ENCODE data around the gene ARFGEF2.
"Not testable (repeated sequence)": the region's sequence is repeated elsewhere in the genome, so short reads cannot be mapped to it uniquely, and the experiment has no call there.

Gene ARFGEF2

DNA sequence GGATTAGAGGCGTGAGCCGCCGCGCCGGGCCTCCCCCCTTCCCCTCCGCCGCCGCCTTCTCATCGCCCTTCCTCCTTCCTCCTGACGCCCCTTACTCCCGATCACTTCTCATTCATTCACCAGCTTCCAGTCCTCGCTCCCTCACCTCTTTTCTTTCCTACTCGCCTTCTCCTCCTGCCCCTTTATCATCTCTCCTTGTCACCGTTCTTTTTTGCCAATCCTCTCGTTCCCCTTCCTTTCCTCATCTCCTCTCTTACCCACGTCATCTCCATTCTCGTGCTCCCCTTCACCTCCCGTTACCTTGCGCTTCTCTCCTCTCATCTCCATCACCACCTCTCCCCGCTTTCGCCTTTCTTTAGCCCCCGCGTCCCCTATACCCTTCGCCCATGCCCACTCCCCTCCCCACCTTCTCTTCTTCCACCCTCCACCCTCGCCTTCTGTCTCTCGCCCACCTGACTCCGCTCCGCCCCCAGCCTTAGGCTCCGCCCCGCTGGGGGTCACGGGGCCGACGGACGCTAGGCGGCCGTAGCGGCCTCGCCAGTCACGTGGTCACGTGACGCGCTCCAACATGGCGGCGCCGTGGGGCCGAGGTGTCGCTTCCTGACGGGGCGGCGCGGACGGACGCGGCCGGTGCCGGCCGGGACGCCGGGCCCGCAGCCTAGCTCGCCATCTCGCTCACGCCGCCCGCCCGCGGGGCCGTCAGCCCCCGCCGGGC lies at the start of gene ARFGEF2:
TSS of gene ARFGEF2 (plus strand) at position 544 of the 715 bp plus-strand sequence. CDS start 179 bp downstream, outside the sequence.
- DNase-seq, result peak; percentile 85

DNA sequence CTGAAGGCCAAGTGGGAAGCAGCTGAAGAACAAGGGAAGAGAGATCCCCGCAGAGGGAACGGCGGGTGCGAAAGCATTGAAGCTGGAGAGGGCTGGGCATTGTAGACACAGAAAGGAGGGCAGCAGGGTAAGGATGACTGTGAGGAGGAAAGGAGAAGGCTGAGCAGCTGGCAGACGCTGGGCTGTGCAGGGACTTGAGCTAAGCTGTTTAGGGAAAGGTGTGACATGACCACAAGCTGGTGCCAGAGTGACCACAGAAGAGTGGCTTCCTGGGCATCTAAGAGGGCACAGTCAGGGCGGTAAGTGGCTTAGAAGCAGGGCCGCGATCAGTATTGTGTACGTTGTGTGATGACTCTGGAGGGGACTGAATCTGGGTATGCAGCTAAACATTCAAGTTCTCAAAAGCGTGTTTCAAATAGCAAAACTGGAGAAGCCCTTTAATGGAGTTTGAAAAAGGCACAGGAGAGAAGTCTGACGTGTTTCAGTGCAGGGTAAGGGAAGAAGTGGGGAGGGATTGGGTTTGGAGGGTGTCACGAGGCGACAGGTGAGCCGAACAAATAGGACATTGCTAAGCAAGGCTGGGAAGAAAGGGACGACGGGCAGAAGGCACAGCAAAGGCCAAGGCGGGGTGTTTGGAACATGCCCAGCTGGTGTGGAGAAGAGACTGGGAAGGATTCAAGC lies 46.1 kb upstream of the ARFGEF2 start:
- DNase-seq, result no peak

DNA sequence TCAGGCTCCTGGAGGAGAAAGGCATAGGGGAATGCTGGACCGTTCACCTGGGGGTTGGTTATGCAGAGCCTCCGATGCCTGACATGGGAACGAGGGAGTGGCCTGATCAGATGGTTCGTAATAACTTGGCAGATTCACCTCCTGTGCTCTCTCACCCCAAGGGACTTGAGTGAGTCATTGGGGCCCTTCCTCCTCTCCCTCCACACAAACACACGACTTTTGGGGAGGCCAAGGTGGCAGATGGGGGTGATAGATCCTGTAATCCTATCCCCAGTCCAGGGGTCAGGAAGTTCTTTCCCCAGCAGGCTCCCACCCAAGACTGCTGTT lies 45.6 kb upstream of the ARFGEF2 start:
- peak; percentile 28 for DNase-seq

DNA sequence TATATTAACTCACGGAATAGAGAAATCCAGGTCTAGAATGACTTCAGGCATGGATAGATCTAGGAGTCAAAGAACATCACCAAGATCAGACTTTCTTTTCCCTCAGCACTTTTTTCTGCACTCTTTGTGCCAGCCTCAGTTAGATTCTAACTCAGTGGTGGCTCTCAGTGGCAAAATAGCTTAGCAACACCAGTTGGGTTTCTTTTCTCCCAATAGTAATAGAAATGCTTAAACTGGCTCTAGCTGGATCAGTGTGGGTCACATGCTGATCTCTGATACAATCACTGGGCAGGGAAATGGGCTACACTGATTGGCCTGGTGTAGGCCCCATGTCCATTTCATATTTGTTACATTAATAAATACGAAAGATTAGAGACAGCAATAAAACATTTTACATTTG lies 44.2 kb upstream of the ARFGEF2 start:
- DNase-seq, result no peak

DNA sequence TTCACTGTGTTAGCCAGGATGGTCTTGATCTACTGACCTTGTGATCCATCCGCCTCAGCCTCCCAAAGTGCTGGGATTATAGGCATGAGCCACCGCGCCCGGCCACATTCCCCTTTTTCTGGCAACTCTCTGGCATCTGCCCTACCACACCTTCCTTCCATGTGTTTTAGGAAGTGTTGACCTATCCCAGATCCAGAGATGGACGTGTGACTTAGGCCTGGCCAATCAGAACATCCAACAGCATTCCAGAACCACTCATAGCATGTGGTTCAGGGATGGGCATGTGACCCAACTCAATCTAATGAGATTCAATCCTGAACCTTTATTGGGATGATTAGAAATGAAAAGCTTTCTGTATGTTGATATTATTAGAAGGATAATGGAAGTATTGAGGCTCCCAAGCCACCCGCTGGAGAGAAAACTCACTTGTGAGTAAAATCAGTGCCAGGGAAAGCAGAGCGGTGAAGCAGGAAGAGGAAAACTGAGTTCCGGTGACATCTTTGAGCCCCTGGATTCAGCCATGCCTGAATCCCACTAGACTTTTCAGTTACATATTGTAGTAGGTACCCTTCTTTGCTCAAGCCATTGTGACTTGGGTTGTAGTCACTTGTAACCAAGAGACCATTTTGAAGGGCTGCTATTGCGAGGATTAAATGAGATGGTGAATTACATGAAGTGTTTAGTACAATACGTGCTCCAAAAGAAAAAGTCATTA lies 42.8 kb upstream of the ARFGEF2 start:
- DNase-seq, result no peak

DNA sequence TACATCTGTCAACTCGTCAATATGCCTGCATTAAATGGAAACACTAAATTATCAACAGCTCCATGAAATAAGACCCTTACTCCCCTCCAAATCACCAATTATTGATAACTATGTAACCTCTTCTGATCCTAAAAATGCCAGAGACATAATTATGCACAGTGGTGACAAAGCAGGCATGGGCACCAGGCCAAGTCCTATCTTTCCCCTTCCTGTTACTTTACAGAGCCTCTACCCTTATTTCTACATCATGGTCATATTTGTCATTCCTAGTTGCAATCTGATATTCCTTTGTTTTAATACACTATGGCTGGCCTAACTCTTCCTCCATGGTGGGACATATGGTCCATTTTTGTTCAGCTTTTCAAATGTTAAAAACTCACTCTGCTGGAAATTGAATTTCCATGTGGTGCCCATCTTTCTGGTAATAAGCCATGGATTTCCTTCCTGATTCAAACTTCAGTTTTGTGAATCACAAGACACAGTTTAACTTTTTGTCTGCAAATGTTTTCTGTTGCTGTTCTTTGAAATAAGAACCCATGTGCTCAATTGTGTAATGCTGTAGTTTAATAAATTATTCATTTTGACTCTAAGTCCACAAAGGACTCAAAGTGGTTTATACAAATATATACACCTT lies 41.8 kb upstream of the ARFGEF2 start:
- DNase-seq, result no peak

DNA sequence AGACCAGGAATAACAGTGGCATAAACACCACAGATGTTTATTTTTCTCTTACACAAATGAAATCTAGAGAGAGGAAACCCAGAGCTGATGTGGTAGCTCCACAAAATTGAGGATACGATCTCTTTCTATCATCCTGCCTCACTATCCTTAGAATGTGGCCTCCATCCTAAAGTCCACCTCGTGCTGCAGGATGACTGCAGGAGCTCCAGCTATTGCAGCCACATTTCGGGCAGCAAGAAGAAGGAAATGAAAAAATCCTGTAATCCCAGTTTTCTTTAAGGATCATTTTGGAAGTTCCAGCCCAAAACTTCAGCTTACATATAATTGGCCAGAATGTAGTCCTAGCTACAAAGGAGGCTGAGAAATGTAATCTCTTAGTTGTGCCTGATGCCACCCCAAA lies 41.2 kb upstream of the ARFGEF2 start:
- no peak for DNase-seq

DNA sequence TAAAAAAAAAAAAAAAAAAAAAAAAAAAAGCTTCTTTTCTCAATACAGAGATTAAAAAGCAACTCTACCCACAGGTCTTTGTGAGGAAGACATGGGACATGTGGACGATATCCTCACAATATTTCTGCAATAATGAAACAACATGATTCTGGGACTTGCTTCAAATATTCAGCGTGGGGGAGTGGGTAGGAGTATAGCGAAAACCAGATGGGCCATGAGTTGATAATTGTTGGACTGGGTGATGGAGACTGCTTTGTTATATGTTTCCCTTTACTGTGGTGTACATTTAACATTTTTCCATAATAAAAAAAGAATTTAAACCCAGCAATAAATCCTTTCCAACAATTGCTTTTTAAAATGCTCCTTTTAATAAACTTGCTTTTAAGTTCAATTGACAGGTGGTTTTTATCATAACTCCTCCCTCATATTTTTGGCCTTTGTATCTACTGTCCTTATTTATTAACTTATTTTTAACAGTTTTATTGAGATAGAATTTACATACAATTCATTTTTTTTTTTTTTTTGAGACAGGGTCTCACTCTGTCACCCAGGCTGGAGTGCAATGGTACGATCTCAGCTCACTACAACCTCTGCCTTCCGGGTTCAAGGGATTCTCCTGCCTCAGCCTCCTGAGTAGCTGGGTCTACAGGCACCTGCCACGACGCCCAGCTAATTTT lies 40.4 kb upstream of the ARFGEF2 start:
- DNase-seq, result no peak

DNA sequence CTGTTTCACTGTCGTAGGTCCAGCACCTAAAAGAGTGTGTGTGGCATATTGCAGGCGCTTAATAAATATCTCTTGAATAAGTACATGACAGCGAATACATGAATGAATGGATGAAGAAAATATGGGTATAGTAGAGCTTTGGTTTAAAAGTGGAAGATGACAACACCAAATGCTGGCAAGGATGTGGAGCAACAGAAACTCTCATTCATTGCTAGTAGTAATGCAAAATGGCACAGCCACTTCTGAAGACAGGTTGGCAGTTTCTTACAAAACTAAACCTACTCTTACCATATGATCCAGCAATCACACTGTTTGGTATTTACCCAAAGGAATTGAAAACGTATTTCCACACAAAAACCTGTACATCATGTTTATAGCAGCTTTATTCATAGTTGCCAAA lies 36.3 kb upstream of the ARFGEF2 start:
- no peak for DNase-seq

DNA sequence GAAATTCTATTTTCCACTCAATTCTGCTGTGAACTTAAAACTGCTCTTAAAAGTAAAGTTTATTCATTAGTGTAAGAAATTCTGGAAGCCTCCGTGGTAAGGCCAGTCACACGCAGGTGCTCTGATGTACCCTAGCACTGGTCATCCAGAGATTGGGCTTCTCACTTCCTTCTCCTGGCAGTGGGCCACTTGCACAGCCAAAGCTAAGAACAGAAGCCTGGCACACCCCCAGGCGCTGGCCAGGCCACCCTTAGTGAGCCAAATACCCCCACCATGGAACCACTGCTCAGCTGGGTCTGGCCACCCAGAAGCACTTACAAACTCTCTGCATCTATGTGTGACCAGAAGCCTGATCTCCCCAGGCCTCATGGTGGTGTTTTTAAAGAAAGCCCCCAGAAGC lies 35.3 kb upstream of the ARFGEF2 start:
- no peak for DNase-seq

DNA sequence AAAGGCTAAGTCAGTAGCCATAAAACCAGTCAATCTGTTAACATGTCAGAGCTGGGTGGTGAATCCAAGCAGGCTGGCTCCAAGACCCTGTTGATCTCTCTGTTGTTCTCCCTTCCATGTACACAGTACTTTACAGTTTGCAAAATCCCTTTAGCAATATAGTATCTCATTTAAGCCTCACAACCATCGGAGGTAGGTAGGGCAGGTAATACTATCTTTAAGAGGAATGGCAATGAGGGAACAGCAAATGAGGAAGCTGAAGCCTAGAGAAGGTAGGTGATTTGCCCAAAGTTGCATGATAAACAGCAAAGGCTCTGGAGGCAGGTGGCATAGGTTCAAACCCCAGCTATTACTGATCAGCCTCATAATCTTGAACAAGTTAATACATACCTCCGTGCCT lies 34.7 kb upstream of the ARFGEF2 start:
- no peak for DNase-seq

DNA sequence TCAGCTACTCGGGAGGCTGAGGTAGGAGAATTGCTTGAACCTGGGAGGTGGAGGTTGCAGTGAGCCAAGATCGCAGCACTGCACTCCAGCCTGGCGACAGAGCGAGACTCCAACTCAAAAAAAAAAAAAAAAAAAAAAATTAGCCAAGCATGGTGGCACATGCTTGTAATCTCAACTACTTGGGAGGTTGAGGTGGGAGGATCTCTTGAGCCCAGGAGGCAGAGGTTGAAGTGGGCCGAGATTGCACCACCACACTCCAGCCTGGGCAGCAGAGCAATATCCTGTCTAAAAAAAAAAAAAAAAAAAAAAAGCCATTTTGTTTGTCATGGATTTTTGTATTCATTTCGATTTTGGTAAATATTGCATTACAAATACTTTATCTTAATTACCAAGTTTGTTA lies 33.0 kb upstream of the ARFGEF2 start:
- not testable (repeated sequence) for DNase-seq

DNA sequence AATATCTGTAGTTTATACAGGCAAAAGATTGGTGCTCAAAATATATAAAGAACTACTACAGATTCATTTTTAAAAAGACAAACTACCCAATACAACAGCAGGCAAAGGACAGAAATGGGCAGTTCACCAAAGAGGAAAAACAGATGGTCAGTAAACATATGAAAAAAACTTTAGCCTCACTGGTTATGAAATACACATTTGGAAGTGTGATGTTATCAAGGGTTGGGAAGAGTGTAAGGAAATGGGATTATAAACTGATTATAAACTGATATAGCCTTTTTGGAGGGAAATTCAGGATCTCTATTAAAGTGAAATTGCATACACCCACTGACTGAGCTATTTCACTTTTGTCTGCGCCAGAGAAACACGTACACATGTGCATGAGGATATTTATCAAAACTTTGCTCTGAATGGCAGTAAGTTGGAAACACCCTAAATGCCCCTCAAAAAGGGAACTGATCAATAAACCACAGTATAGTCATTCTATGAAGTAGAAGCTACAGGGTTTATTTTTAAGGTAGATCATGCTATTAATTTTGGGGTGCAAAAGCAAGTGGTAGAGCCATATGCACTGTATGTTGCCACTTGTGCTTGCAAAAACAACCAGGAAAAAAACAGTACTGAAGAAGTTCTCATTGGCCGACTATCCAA lies 32.2 kb upstream of the ARFGEF2 start:
- DNase-seq, result no peak

DNA sequence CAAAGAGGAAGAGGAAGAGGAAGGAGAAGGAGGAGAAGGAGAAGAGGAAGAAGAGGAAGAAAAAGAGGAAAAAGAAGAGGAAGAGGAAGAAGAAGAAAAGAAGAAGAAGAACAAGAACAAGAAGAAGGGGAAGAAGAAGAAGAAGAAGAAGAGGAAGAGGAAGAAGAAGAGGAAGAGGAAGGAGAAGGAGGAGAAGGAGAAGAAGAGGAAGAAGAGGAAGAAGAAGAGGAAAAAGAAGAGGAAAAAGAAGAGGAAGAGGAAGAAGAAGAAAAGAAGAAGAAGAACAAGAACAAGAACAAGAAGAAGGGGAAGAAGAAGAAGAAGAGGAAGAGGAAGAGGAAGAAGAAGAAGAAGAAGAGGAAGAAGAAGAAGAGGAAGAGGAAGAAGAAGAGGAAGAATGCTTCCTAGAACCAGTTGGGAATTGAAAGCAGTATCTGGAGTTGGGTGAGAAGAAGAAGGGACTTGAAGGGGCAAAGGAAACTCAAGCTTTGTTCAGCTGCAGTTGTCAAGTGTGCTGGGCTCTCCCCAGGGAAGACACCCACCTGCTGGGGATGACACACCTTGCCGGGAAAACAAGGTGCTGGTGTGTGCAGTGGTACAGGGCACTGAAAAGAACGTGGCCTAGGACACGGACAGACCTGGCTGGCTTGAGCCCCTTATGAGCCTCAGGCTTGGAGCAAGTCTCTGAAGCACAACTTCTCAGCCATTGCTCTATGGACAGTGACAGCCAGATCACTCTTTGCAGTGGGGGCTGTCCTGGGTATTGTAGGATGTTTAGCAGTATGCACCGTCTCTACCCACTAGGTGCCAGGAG lies 30.1 kb upstream of the ARFGEF2 start:
- no peak for DNase-seq

DNA sequence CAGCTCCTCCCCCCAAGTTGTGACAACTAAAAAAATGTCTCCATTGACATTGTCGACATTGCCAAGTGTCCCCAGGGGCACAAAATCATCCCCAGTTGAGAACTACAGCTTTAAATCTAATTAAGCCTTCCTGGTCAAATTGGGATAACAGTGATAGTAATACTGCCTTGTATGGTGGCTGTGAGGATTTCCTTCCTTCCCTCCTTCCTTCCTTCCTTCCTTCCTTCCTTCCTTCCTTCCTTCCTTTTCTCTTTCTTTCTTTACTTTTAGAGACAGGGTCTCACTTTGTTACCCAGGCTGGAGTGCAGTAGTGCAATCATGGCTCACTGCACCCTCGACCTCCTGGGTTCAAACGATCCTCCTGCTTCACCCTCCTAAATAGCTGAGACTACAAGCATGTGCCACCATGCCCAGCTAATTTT lies 29.5 kb upstream of the ARFGEF2 start:
- no peak for DNase-seq

DNA sequence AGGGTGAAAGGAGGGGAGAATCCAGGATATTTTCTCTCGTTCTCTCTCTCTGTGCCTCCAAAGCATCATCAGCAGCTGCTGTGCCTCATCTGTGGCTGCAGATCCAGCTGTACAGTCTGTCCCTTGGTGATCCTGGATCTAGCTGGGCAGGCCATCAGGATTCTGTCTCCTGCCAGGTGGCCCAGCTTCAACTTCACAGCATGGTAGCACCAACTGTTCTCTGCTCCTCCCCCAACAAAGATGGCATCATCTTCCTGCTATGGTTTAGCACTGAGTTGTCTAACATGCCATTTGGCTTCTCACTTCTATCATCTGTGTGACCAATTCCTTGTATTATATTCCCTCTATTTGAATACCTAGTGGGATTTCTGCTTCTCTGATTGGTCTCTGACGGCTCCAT lies 28.6 kb upstream of the ARFGEF2 start:
- DNase-seq, result no peak

DNA sequence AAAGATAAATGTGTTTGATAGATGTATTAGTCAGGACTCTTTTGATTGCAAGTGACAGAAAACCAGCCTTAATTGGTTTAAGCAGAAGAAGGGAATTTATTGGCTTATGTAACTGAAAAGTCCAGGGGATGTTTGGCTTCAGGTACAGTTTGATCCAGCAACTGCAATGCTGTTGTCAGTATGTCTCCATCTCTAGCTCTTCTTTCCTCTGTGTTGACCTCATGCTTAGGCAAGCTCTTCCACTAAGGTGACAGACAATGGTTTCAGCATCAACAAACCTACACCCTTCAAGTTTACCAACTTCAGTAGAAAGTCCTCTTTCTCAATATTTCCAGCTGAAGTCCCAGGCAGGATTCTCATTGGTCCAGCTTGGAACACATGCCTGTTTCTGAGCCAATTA lies 28.1 kb upstream of the ARFGEF2 start:
- DNase-seq, result no peak

DNA sequence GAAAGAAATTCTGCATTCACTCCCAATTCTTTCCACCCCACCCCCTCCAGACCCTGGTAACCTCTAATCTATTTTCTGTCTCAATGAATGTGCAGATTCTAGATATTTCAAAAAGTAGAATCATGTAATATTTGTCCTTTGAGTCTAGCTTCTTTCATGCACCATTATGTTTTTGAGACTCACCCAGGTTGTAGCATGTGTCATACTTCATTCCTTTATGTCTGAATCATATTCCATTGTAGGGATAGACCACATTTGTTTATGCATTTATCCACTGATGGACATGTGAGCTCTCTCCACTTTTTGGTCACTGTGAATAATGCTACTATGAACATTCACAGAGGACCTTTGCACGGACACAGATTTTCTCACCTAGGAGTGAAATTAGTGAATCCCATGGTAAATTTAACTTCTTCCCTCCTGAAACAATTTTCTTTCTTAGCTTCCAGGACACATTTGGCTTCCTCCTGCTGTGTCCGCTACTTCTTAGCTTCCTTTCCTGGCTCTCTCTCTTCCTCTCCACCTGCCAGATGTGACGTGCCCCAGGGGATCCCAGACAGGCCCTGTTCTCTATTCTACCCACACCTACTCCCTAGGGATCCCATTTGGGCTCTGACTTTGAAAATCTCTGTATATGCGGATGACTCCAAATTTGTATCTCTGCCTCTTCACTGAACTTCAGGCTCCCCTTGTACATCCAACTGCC lies 24.1 kb upstream of the ARFGEF2 start:
- DNase-seq, result peak; percentile 87

DNA sequence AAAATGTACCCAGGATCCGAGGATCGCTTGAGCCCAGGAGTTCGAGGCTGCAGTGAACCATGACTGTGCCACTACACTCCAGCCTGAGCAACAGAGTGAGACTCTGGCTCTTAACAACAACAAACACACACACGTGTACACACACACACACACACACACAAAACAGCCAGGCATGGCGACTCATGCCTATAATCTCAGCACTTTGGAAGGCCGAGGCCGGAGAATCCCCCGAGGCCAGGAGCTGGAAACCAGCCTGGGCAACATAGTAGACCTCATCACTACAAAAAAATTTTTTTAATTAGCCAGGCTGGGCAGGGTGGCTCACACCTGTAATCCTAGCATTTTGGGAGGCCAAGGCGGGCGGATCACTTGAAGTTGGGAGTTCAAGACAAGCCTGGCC lies 23.3 kb upstream of the ARFGEF2 start:
- DNase-seq, result peak; percentile 50

DNA sequence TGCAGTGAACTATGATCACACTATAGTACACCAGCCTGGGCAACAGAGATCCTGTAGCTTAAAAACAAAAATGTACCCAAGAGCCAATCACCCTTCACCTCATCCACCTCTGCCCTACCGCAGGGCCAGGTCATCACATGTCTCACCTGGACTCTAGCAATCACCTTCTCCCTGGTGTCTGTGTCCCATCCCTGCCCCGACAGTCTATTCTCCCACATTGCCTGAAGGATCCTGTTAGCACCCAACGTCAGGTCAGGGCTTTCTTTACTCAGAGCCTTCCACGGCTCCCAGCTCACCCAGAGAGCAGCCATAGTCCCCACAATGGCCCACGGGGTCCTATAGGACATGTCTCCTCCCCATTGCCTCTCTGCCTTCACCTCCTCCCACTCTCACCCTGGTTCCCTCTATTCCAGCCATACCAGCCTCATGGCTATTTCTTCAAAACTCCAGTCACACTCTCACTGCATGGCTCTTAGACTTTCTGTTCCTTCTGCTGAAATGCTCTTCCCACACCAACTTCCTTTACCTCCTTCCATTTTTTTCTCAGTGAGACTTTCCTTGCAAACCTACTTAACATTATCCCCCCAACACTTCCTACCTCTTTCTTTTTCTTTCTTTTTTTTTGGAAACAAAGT lies 22.5 kb upstream of the ARFGEF2 start:
- no peak for DNase-seq

DNA sequence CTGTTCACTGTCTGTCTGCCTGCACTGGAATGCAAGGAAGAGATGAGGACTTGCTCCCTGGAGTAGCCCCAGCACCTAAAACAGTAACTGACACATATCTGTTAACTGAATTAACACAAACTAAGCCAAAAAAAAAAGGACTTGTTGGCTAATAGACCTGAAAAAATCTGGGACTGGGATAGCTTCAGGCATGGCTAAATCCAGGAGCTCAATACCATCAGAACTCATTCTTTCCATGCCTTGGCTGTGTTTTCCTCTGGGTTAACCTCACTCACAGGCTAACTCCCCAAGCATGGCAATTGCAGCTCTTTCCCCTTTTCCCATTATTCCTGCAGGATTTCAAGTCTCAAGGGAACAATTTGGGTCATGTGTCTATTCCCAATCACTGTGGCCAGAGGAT lies 21.6 kb upstream of the ARFGEF2 start:
- DNase-seq, result no peak

Measured in fibroblast of upper back skin (primary cell).